NCI-H187 treated with DMSO at 0.1 percent for 48 hours (cell line): ENCODE results near the gene SPTB.

ENCODE experiments used
- DNase-seq: peaks from one replicate; lab custom pipeline; 2025; lab: John Stamatoyannopoulos, UW

SPTB gene

DNA sequence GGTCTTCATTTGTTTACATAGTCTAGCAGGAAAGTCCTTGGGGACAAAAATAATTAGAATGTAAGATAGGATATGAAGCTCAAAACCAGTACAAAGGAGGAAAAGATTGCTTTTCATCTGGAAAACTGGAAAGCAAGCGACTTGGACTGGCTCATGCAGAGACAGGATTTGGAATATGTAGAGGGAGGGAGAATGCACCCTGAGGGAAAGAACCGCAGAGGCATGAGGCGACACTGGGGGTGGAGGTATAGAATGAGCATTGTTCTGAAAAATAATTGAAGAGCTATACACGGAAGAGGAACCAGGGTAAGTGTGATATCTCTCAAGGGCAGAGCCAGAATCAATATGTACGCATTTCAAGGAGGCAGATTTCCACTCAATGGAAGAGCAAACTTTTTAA is 90.0 kb downstream of the SPTB start:
- DNase-seq = no peak

DNA sequence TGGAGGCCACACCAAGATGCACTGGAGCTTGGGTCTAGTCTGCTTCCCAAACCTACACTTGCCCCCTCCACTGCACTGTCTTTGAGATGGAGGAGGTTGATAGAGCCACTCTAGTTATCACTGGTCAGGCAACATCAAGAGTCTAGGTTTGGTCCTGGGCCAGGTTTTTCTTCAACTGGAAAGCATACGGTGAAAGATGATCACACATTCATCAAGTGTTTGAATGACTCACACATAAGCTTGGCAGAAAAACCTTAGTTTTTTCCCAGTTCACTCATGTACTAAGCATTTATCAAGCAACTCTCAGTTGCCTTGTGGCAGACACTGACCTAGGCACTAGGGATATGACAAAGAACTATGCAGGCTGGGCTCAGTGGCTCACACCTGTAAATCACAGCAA is 91.0 kb downstream of the SPTB start:
- DNase-seq = no peak

DNA sequence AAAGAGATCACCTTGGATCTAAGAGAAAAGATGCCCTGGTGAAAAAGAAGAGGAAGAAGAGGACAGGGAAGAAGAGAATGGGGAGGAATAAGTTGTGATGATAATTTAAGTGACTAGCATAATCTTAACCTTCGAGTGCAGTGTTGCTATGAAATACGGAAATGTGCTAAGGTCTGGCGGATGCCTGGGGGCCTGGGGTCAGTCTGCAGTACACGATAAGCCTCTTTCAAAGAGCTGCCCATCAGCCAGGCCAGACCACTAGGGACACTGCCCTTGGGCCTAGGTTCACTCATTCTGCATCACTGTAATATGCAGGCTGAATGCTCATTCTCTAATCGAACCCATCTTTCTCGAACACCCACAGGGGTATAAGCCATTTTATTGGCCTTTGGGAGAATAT is 92.1 kb downstream of the SPTB start:
- DNase-seq = no peak

DNA sequence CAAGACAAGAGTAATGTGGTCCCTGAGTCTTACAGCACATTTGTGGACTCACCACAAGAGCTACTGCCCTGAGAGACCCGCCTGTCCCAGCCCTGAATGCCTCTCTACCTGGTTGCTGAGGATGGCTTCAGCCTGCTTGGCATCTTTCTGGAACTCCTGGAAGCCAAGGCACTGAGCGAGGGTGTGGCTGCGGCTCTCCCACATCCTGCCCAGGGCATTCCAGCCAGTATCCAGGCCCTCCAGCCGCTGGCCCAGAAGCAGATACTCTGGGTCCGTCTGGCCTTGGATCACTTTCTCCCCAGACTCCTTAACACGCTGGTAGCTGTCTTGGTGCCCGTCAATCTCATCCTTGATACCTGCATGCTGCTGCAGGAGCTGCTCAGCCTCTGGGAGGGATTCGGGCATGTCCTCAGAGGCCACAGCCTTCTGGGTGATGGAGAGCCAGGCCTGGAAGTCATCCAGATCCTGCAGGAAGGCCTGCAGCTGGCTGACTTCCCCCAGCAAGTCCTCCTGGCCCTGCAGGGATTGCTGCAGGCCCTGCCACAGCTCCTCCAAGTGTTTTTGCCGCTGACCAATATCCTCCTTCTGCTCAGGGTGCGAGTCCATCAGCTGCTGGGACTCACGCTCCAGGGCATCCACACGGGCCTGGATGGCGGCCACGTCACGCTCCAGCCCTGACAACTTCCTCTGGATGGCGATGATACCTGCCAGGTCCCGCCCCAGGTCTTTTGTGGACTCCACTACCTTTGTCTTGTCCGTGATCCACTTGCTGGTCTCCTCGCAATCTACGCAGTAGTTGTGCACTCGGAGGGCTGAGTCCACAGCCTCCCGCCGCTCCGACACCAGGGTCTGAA is 93.2 kb downstream of the SPTB start:
- no peak for DNase-seq

DNA sequence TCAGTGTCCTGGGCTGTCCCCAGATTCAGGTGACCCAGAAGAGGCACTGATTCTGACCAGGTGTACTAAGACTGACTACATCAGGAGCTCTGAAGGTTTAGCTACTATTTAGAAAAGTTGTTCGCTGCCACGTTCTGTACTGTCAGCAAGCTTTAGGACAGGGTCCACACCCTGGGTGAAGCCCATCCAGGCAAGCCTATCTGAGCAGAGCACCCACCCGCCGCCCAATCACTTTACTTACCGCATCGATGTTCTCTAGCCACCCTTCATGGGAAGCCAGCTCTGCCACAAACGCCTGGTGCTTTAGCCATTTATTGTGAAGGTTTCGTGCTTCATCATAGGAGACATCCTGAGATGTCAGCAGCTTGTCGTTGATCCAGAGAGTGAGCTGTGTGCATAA is 95.7 kb downstream of the SPTB start:
- no peak for DNase-seq

DNA sequence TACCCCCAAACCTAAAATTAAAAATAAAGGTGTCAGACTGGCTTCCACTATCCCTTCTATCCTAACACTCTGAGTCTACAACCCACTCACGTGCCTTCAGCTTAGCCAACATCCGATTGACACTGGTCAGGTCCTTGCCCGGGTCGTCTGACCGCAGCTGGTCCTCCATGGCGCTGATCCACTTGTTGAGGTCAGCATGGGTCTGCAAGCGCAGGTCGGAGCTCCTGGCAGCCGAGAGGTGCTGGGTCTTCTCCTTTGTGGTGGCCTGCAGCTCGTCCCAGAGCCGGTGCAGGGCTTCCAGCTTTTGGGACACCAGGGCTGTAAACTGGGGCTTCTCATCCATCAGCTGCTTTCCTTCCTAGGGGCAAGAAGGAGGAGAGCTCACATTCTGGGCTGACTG is 97.5 kb downstream of the SPTB start:
- no peak for DNase-seq

DNA sequence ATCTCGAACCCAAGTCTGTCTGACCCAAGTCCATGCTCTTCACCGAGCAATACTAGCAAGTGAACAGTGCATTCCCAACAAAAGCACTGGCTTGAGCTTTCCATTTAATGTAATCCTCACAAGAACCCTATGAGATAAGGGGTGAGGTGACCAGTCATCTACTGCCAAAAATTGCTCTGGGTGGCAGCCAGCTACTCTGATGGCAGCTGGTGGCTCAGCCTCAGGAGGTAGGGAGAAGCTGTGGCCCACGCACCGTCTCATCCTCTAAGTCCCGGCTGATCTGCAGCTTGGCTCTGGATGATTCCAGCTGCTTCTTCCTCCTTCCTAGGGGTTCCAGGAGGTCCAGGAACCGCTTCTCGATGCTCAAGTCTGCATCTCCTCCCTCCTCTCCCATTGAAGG is 100.2 kb downstream of the SPTB start:
- DNase-seq = no peak

DNA sequence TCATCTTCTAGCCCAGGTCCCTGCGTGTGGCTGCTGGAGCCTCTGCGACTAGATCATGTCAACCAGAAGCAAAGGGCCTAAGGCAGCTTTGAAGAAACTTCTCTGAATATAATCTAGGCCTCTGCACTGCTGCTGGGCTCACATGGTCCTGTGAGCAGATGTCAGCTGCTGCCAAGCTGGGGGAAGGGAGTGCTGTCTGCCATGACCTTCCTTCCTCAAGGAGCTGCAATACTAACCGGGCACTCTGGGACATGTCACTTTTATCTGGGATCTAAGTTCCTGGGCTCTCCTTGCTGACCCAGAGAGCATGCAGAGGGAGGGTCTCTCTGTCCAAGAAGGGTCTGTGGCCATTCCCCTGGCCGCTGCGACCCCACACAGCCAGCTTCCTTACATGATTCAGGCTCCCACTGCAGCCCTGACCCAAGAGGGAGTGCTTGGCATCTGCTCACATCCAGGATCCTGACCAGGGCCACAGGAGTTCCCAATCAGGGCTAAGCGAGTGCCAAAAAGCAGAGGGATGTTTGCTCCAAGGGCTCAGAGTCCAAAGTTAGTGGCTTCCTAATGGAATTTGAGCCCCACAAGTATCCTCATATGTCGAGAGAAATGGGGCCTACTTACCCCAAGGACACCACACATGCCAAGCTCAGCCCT is 101.5 kb downstream of the SPTB start:
- no peak for DNase-seq

DNA sequence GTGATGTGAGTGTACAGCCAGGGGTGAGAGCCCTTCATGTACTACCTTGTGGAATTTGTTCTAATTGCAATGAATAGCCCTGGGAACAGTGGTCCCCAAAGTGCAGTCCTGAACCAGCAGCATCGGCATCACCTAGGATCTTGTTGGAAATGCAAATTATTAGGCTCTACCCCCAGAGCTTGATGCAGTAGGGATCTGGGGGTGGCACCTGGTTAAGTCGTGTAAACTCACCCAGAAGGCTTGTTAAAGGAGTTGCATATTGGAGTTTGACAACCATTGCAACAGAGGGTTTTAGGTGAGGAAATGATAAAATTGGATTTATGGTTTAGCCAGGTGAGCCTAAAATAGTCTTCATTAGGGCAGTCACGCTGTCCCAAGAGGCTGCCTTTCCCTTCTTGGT is 102.2 kb downstream of the SPTB start:
- DNase-seq = no peak

DNA sequence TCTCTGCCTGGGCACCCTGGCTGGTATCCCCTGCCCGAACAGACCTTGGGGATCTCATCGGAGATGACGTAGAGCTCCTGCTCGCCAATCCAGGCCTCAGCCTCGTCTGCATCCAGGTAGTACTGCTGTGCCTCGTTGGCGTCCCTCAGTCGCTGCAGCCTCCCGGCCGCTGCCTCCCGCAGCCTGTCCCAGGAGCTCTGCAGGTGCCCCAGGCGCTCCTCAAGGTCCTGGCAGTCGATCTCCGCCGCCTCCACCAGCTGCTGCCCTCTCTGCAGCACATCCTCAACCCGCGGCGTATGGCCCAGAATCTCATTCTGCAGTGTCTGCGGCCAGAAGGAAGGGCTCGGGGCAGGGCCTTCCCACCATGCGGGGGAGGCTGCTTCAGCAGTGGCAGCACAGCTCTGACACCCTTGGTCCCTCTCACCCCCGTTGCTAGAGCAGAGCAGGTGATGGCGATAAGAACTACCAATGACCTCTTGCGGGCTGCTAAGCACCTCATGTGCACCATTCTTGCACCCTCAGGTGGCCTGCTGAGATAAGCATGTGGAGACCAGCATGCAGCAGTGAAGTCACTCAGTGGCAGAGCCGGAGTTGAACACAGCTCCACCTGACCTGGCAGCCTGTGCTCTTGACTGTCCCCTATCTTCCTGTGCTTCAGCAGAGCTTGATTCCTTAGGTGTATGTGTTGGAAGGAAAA is 104.5 kb downstream of the SPTB start:
- DNase-seq = no peak

DNA sequence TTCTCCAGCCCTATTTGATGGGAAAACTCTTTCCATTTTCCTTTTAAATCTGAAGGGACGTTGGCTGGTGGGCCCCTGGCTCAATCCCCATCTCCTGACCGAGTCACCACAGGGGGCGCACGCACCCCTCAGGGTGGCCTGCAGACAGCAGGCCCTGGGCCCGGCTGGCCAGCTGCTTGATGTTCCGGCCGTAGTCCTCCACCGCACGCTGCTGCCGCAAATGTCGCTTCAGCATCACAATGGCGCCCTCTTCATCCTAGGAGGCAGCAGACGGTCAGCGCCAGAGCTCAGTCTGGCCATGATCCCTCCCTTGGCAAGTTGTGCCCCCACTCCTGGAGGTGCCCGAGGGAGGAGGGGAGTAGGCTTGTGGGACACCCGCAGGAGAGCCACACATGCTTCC is 105.4 kb downstream of the SPTB start:
- DNase-seq = no peak

DNA sequence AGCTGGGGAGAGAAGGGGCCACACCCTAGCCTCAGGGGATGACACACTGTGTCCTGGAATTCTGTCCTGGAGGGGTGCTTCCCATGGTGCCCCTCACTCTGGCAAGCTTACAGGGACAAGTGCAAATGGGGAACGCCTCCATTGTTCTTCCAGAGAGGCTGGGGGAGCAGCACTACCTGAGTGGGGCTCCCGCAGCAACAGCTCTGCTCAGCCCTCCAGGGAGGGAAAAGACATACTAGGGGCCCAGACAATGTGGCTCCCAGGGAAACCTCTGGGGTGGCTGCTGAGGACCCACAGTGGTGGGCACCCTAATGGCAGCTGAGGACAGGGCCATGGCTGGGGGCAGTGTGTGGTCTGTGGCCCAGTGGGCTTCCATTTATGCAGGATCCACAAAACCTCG is 106.1 kb downstream of the SPTB start:
- no peak for DNase-seq

DNA sequence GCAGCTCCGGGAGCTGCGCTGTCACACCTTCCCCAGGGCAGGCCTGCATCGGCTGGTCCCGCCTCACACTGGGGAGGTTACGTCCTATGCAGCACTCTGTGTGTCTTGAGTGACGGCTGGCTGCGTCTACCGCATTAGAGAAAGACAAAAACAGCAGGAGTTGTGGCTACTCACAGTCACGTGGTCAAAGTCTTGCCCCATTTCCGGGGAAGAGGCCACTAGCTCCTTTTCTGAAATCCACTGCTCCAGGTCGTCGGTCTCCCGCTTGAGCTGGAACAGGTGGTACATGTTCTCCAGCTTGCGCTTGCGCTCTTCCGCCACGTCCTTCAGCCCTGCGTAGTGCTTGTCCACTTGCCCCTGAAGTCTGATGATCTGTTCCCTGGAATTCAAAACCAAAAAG is 106.7 kb downstream of the SPTB start:
- DNase-seq = no peak

DNA sequence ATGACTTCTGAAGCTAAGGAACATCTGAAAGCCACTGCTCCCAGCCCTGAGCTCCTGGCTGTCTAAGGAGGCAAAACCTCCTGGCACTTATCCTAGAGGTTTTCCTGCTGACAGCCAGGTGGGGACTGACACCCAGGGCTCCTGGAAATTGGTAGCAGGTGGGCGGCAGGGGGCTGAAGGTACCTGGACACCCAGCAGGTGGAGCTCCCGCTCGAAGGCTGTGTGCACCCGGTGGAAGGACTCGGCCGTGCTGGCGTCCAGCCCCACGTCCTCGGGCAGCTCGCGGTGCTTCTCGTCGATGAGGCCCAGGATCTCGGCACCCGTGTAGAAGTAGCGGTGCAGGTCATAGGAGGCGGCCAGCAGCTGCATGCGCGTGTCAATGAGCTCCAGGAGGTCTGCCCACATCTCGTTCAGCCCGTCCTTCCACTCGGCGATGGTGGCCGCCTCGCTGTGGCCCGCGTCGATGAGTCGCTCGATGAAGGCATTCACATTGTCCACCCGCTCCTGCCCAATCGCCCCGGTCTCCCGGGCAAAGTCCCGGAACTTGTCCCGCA is 107.2 kb downstream of the SPTB start:
- no peak for DNase-seq

DNA sequence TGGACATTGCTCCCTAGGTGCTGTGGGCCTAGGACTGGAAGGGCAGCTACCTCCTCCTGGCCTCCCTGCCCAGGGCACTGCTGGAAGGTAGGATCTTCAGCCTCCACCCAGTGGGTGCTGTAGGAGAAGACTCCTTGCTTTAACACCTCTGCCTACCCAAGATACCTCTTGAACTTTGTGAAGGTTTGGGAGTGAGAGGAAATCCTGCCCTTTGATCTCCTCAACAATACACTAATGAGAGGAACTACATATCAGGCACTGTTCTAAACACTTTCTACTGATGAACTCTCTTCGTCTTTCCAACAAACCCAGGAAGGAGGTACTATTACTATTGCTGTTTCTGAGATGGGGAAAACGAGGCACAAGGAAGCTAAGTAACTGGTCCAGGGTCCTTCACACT is 108.5 kb downstream of the SPTB start:
- DNase-seq = no peak

DNA sequence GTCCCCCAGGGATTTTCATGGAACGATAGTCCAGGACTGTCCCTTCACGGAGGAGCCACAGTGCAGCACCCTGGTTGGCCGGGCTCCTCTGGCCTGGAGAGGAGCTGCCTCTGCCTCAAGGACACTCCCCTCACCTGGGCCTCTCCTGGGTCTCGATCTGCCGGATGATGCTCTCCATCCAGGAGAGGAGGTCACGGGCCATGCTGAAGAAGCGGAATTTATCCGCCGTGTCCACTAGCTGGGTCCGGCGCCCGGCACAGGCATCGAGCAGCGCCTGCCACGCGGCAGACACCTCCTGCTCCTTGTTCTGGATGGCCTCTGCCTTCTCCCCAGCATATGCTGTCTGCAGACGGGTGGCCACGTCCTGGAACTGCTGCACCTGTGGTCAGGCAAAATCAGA is 109.0 kb downstream of the SPTB start:
- DNase-seq = no peak

DNA sequence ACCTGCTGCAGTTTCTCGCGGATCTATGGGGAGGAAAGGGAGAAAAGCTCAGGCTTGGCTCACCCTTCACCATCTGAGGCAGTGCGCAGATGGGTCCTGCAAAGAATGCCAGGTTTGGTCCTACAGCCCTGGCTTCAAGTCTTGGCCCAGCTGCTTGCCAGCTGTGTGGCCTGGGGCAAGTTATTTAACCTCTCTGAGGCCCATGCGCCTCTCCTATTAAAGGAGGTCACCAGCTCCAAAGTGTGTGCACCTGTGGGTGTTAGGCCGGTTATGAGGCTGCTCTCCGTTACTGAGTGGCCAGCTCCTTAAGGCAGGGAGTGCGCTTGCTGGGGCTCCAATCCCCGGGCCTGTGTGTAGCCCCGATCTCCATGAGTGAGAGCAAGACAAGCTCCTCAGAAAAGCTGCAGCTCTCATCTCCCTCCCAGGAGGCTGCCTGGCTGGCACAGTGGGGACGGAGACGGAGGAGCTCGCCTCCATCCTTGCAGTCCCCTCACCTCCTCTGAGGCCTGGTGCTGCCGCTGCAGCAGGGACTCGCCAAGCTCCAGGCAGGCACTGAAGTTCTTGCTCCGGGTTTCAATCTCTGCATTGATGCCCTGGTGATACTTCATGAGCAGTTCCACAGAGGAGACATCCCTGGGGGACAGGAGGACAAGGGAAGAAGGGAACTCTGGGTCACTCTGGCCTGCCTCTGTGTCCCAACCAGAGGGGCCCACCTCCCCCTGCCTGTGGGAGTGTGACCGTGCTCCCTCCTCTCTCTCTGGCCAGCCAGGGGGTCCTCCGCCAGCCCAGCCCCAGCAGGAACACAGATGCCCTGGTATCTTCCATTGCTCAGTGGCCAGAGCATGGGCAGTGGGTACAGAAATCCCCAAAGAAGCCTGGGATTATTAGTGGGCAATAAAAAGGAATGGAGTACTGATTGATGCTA is 110.3 kb downstream of the SPTB start:
- DNase-seq = no peak

DNA sequence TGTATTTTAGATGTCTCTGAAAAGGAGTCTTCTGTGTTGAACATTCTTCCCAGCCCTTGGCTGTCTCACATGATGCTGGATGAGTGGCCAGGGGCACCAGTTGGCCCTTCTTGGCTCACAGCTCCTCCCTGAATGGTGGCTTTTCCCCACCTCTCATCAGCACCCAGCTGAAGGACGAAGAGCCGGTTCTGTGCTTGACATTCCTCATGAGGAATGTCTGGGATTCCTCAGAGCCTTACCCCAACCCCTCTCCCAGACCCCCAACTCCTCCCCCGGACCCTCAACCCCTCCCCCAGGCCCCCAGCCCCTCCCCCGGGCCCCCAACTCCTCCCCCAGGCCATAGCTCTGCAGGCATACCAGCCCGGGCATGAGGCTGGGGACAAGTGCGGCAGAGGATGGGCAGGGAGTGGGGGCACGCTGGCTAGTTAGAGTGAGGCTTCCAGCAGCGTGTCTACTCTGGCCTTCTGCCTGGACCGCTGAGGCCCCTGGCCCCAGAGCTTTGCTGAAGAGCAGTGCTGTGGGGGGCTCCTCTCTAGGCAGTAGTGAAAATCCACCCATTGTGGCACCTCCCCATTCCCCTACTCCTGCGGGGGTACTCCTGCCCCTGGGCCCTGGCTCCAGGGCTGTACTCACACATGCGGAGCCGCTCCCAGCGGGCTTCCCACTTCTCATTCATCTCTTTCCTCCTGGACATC is 111.2 kb downstream of the SPTB start:
- DNase-seq = no peak

DNA sequence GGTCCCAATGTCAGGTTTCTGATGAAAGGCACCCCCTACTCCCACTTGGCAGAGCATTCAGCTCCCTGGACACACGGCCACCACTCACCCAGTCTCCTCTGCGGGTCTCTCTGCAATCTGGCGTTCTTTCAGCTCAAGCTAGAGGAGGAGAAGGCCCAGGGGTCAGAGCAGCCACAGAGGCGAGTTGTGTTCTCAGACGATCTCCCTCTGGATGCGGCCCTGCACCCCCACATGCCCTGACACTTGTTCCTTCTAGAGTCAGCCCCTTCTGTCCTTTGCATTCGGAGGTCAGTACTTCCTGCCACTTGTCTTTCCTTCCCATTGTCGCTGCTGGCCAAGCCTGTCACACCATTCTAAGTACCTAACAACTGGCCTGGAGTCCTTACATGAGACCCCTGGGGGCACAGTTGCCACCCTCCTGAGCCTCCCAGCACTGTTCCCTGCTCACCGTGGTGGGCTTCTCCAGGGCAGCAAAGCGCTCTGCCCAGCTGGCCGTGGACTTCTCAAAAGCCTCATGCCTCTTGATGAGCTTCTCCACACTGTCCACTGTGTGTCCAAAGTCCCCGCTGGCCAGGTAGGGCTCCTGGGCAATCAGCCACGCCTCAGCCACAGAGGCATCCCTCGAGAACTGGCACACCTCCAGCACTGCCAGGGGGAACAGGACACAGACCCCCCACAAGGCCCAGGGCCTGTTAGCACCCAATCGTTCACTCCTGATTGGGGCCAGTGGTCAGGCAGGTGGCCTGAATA is 112.3 kb downstream of the SPTB start:
- DNase-seq = no peak

DNA sequence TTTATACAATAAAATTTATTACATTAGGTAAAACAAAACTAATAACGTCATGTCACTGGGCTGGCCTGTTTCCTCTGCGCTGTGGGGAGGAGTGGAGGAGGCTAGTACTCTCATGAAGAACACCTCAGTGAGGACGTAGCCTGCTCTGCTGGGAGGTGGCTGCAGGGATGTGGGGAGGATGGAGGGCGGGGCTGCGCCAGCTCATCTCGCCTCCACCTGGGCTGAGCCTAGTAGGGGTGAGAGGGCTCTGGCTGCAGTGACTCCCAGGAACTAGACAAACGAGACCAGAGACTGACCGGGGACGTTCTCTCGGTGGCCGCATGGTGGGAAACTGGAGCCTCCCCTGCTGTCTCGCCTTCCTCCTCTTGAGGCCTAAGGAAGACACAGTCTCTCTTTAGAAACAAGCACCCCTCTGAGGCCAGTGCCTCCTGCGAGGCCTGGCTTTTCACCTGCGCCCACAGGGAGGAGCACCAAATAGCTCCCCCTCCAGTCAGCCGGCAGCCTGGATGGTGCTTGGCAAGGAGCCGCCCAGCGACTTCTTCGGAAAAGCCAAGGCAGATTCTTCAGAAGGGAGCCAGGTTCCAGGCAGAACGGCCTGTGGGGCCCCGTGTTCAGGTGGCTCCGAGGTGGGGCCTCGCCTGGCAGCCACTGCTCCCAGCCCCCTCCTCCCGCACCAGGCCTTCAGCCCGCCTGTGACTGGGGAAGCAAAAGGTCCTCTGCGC is 113.1 kb downstream of the SPTB start:
- no peak for DNase-seq
